Measurements from ENCODE around the gene B3GNT5.

Gene B3GNT5

GRCh38 chr3:183306798-183307671, 54.0 kb downstream of the B3GNT5 start:
- no peak overlapping the region for H3K27ac ChIP-seq (ENCODE audit: poor library complexity, severe bottlenecking)
- H3K4me3 ChIP-seq (ENCODE audit: severe bottlenecking), result no peak overlapping the region
- ATAC-seq (ENCODE audit: low read depth) (0 out of 3 replicates have a peak, but pooled peaks have one; percentile 35), DNase-seq (ENCODE audit: low spot score) (no peak)
- TF ChIP-seq CTCF (IDR thresholded peaks at IDR 0.05; ENCODE audit: poor library complexity, severe bottlenecking), result no peak
- H3K27me3 ChIP-seq (ENCODE audit: insufficient read depth, poor library complexity, severe bottlenecking), result no peaks in the 10 kb centered on the region
- H3K4me1 ChIP-seq (ENCODE audit: insufficient read depth, poor library complexity, severe bottlenecking), result peaks cover 14% of the 10 kb centered on the region
- H3K36me3 ChIP-seq (ENCODE audit: low read depth), result no peaks in the 10 kb centered on the region
- H3K9me3 ChIP-seq (ENCODE audit: severe bottlenecking), result no peaks in the 10 kb centered on the region

GRCh38 chr3:183307749-183308148, 54.7 kb downstream of the B3GNT5 start:
- DNase-seq (ENCODE audit: low spot score), result no peak
- ATAC-seq (ENCODE audit: low read depth), result no peak
- Histone ChIP-seq H3K27me3 (ENCODE audit: insufficient read depth, poor library complexity, severe bottlenecking) (no peaks in the 10 kb centered on the region), H3K4me1 (ENCODE audit: insufficient read depth, poor library complexity, severe bottlenecking) (peaks cover 15% of the 10 kb centered on the region), H3K27ac (ENCODE audit: poor library complexity, severe bottlenecking) (no peak overlapping the region), H3K36me3 (ENCODE audit: low read depth) (no peaks in the 10 kb centered on the region), H3K9me3 (ENCODE audit: severe bottlenecking) (no peaks in the 10 kb centered on the region), H3K4me3 (ENCODE audit: severe bottlenecking) (no peak overlapping the region)
- no peak for TF ChIP-seq CTCF (IDR thresholded peaks at IDR 0.05; ENCODE audit: poor library complexity, severe bottlenecking)

GRCh38 chr3:183308751-183309150, 55.7 kb downstream of the B3GNT5 start:
- Histone ChIP-seq H3K4me1 (ENCODE audit: insufficient read depth, poor library complexity, severe bottlenecking) (peaks cover 15% of the 10 kb centered on the region), H3K27me3 (ENCODE audit: insufficient read depth, poor library complexity, severe bottlenecking) (no peaks in the 10 kb centered on the region), H3K4me3 (ENCODE audit: severe bottlenecking) (no peak overlapping the region), H3K36me3 (ENCODE audit: low read depth) (no peaks in the 10 kb centered on the region), H3K9me3 (ENCODE audit: severe bottlenecking) (no peaks in the 10 kb centered on the region), H3K27ac (ENCODE audit: poor library complexity, severe bottlenecking) (no peak overlapping the region)
- DNase-seq (ENCODE audit: low spot score) (no peak), ATAC-seq (ENCODE audit: low read depth) (no peak)
- TF ChIP-seq CTCF (IDR thresholded peaks at IDR 0.05; ENCODE audit: poor library complexity, severe bottlenecking), result no peak

- DNase-seq (ENCODE audit: low spot score) (no peak), ATAC-seq (ENCODE audit: low read depth) (no peak)
- Histone ChIP-seq H3K9me3 (ENCODE audit: severe bottlenecking) (no peaks in the 10 kb centered on the region), H3K36me3 (ENCODE audit: low read depth) (no peaks in the 10 kb centered on the region), H3K27me3 (ENCODE audit: insufficient read depth, poor library complexity, severe bottlenecking) (no peaks in the 10 kb centered on the region), H3K4me1 (ENCODE audit: insufficient read depth, poor library complexity, severe bottlenecking) (peaks cover 15% of the 10 kb centered on the region), H3K27ac (ENCODE audit: poor library complexity, severe bottlenecking) (no peak overlapping the region), H3K4me3 (ENCODE audit: severe bottlenecking) (no peak overlapping the region)
- no peak for TF ChIP-seq CTCF (IDR thresholded peaks at IDR 0.05; ENCODE audit: poor library complexity, severe bottlenecking)
Measured at GRCh38 chr3:183309276-183309675, 56.2 kb downstream of the B3GNT5 start.

GRCh38 chr3:183310936-183311335, 57.9 kb downstream of the B3GNT5 start:
- no peak for DNase-seq (ENCODE audit: low spot score)

More at GRCh38 chr3:183310936-183311335, 57.9 kb downstream of the B3GNT5 start:
- no peak overlapping the region for H3K4me3 ChIP-seq (ENCODE audit: severe bottlenecking)
- ATAC-seq (ENCODE audit: low read depth), result no peak
- peaks cover 15% of the 10 kb centered on the region for H3K4me1 ChIP-seq (ENCODE audit: insufficient read depth, poor library complexity, severe bottlenecking)
- H3K27ac ChIP-seq (ENCODE audit: poor library complexity, severe bottlenecking), result no peak overlapping the region
- no peaks in the 10 kb centered on the region for H3K36me3 ChIP-seq (ENCODE audit: low read depth)
- H3K27me3 ChIP-seq (ENCODE audit: insufficient read depth, poor library complexity, severe bottlenecking), result no peaks in the 10 kb centered on the region
- no peak for TF ChIP-seq CTCF (IDR thresholded peaks at IDR 0.05; ENCODE audit: poor library complexity, severe bottlenecking)
- no peaks in the 10 kb centered on the region for H3K9me3 ChIP-seq (ENCODE audit: severe bottlenecking)
